ENCODE data around the gene OR51S1.
"Not testable (repeated sequence)": the region's sequence is repeated elsewhere in the genome, so short reads cannot be mapped to it uniquely, and the experiment has no call there.

Gene OR51S1

GRCh38 chr11:4848908-4849532 lies at the start of gene OR51S1:
TSS of gene OR51S1 (minus strand) at chr11:4849208. CDS start at chr11:4849208, 0 bp downstream.
- no peak within 1 kb of the TSS for H3K27ac Mint-ChIP-seq

GRCh38 chr11:4891996-4892640 lies 43.1 kb upstream of the OR51S1 start:
- H3K4me1 Mint-ChIP-seq (ENCODE audit: low read depth): no peaks in the 10 kb centered on the region
- no peak overlapping the region for H3K4me3 Mint-ChIP-seq
- H3K9me3 Mint-ChIP-seq: no peaks in the 10 kb centered on the region
- H3K36me3 Mint-ChIP-seq (ENCODE audit: low read depth): no peaks in the 10 kb centered on the region
- no peak for DNase-seq (ENCODE audit: low spot score)
- H3K27me3 Mint-ChIP-seq (ENCODE audit: low read depth): peaks cover 2% of the 10 kb centered on the region
- no peak overlapping the region for H3K27ac Mint-ChIP-seq

More at GRCh38 chr11:4848908-4849532, at the start of gene OR51S1:
- DNase-seq (ENCODE audit: low spot score): no peak
- no peaks in the 10 kb centered on the region for H3K4me1 Mint-ChIP-seq (ENCODE audit: low read depth)
- no peaks in the 10 kb centered on the region for H3K27me3 Mint-ChIP-seq (ENCODE audit: low read depth)
- H3K9me3 Mint-ChIP-seq: no peaks in the 10 kb centered on the region
- no peak within 1 kb of the TSS for H3K4me3 Mint-ChIP-seq
- H3K36me3 Mint-ChIP-seq (ENCODE audit: low read depth): no peaks in the 10 kb centered on the region

- Mint-ChIP-seq H3K27me3 (ENCODE audit: low read depth) (no peaks in the 10 kb centered on the region), H3K4me3 (no peak overlapping the region), H3K4me1 (ENCODE audit: low read depth) (no peaks in the 10 kb centered on the region), H3K9me3 (no peaks in the 10 kb centered on the region), H3K27ac (no peak overlapping the region), H3K36me3 (ENCODE audit: low read depth) (no peaks in the 10 kb centered on the region)
- DNase-seq (ENCODE audit: low spot score): no peak
These were observed 41.3 kb upstream of the OR51S1 start for GRCh38 chr11:4890279-4890678.

- H3K27ac Mint-ChIP-seq: no peak overlapping the region
- H3K9me3 Mint-ChIP-seq: no peaks in the 10 kb centered on the region
- no peaks in the 10 kb centered on the region for H3K4me1 Mint-ChIP-seq (ENCODE audit: low read depth)
- no peaks in the 10 kb centered on the region for H3K36me3 Mint-ChIP-seq (ENCODE audit: low read depth)
- no peak for DNase-seq (ENCODE audit: low spot score)
- H3K27me3 Mint-ChIP-seq (ENCODE audit: low read depth): no peaks in the 10 kb centered on the region
- no peak overlapping the region for H3K4me3 Mint-ChIP-seq
These were observed 38.6 kb upstream of the OR51S1 start for GRCh38 chr11:4887591-4887990.

GRCh38 chr11:4886186-4886585 lies 37.2 kb upstream of the OR51S1 start:
- H3K36me3 Mint-ChIP-seq (ENCODE audit: low read depth): no peaks in the 10 kb centered on the region
- H3K9me3 Mint-ChIP-seq: no peaks in the 10 kb centered on the region
- no peak overlapping the region for H3K4me3 Mint-ChIP-seq
- no peaks in the 10 kb centered on the region for H3K27me3 Mint-ChIP-seq (ENCODE audit: low read depth)
- H3K4me1 Mint-ChIP-seq (ENCODE audit: low read depth): no peaks in the 10 kb centered on the region
- H3K27ac Mint-ChIP-seq: no peak overlapping the region
- DNase-seq (ENCODE audit: low spot score): no peak

- no peak overlapping the region for H3K4me3 Mint-ChIP-seq
- no peaks in the 10 kb centered on the region for H3K9me3 Mint-ChIP-seq
These were observed 35.4 kb upstream of the OR51S1 start for GRCh38 chr11:4884361-4884760.

GRCh38 chr11:4882543-4882942 lies 33.5 kb upstream of the OR51S1 start:
- no peak for DNase-seq (ENCODE audit: low spot score)
- H3K27me3 Mint-ChIP-seq (ENCODE audit: low read depth): no peaks in the 10 kb centered on the region
- H3K36me3 Mint-ChIP-seq (ENCODE audit: low read depth): no peaks in the 10 kb centered on the region
- no peak overlapping the region for H3K27ac Mint-ChIP-seq
- H3K4me3 Mint-ChIP-seq: no peak overlapping the region
- no peaks in the 10 kb centered on the region for H3K9me3 Mint-ChIP-seq
- H3K4me1 Mint-ChIP-seq (ENCODE audit: low read depth): no peaks in the 10 kb centered on the region

More at GRCh38 chr11:4884361-4884760, 35.4 kb upstream of the OR51S1 start:
- no peaks in the 10 kb centered on the region for H3K36me3 Mint-ChIP-seq (ENCODE audit: low read depth)
- no peaks in the 10 kb centered on the region for H3K4me1 Mint-ChIP-seq (ENCODE audit: low read depth)
- DNase-seq (ENCODE audit: low spot score): no peak
- no peak overlapping the region for H3K27ac Mint-ChIP-seq
- H3K27me3 Mint-ChIP-seq (ENCODE audit: low read depth): no peaks in the 10 kb centered on the region

- no peak within 1 kb of the TSS for H3K4me3 Mint-ChIP-seq
- H3K36me3 Mint-ChIP-seq (ENCODE audit: low read depth): no peaks in the 10 kb centered on the region
- no peaks in the 10 kb centered on the region for H3K27me3 Mint-ChIP-seq (ENCODE audit: low read depth)
- H3K9me3 Mint-ChIP-seq: no peaks in the 10 kb centered on the region
- DNase-seq (ENCODE audit: low spot score): no peak
- no peak within 1 kb of the TSS for H3K27ac Mint-ChIP-seq
- no peaks in the 10 kb centered on the region for H3K4me1 Mint-ChIP-seq (ENCODE audit: low read depth)
These were observed 33.0 kb upstream of the OR51S1 start, which contains the start of gene OR51T1 for GRCh38 chr11:4881860-4882500. TSS of gene OR51T1 (plus strand) at chr11:4881900. CDS start at chr11:4881900, 0 bp downstream.

- Mint-ChIP-seq H3K27ac (no peak overlapping the region), H3K9me3 (no peaks in the 10 kb centered on the region), H3K4me3 (no peak overlapping the region), H3K4me1 (ENCODE audit: low read depth) (no peaks in the 10 kb centered on the region), H3K36me3 (ENCODE audit: low read depth) (no peaks in the 10 kb centered on the region), H3K27me3 (ENCODE audit: low read depth) (no peaks in the 10 kb centered on the region)
- no peak for DNase-seq (ENCODE audit: low spot score)
These were observed 32.2 kb upstream of the OR51S1 start for GRCh38 chr11:4881188-4881587.

- H3K27me3 Mint-ChIP-seq (ENCODE audit: low read depth): no peaks in the 10 kb centered on the region
- no peak overlapping the region for H3K4me3 Mint-ChIP-seq
- no peaks in the 10 kb centered on the region for H3K9me3 Mint-ChIP-seq
- H3K27ac Mint-ChIP-seq: no peak overlapping the region
- no peaks in the 10 kb centered on the region for H3K36me3 Mint-ChIP-seq (ENCODE audit: low read depth)
- H3K4me1 Mint-ChIP-seq (ENCODE audit: low read depth): no peaks in the 10 kb centered on the region
- no peak for DNase-seq (ENCODE audit: low spot score)
These were observed 16.8 kb upstream of the OR51S1 start for GRCh38 chr11:4865855-4866254.

- H3K9me3 Mint-ChIP-seq: no peaks in the 10 kb centered on the region
- no peaks in the 10 kb centered on the region for H3K36me3 Mint-ChIP-seq (ENCODE audit: low read depth)
These were observed 14.9 kb upstream of the OR51S1 start for GRCh38 chr11:4863876-4864275.

GRCh38 chr11:4862447-4863236 lies 13.6 kb upstream of the OR51S1 start:
- DNase-seq (ENCODE audit: low spot score): no peak
- Mint-ChIP-seq H3K4me3 (no peak overlapping the region), H3K9me3 (no peaks in the 10 kb centered on the region), H3K36me3 (ENCODE audit: low read depth) (no peaks in the 10 kb centered on the region), H3K4me1 (ENCODE audit: low read depth) (no peaks in the 10 kb centered on the region), H3K27me3 (ENCODE audit: low read depth) (no peaks in the 10 kb centered on the region), H3K27ac (no peak overlapping the region)

More at GRCh38 chr11:4863876-4864275, 14.9 kb upstream of the OR51S1 start:
- Mint-ChIP-seq H3K4me3 (no peak overlapping the region), H3K27ac (no peak overlapping the region), H3K4me1 (ENCODE audit: low read depth) (no peaks in the 10 kb centered on the region), H3K27me3 (ENCODE audit: low read depth) (no peaks in the 10 kb centered on the region)
- no peak for DNase-seq (ENCODE audit: low spot score)

- DNase-seq (ENCODE audit: low spot score); H3K27me3 Mint-ChIP-seq (ENCODE audit: low read depth); H3K4me3 Mint-ChIP-seq; H3K36me3 Mint-ChIP-seq (ENCODE audit: low read depth); H3K4me1 Mint-ChIP-seq (ENCODE audit: low read depth); H3K9me3 Mint-ChIP-seq; H3K27ac Mint-ChIP-seq: not testable (repeated sequence)
These were observed 5.3 kb upstream of the OR51S1 start for GRCh38 chr11:4854286-4854685.

- no peaks in the 10 kb centered on the region for H3K27me3 Mint-ChIP-seq (ENCODE audit: low read depth)
- no peak overlapping the region for H3K4me3 Mint-ChIP-seq
- no peaks in the 10 kb centered on the region for H3K4me1 Mint-ChIP-seq (ENCODE audit: low read depth)
- no peak overlapping the region for H3K27ac Mint-ChIP-seq
- H3K36me3 Mint-ChIP-seq (ENCODE audit: low read depth): no peaks in the 10 kb centered on the region
- DNase-seq (ENCODE audit: low spot score): no peak
- H3K9me3 Mint-ChIP-seq: no peaks in the 10 kb centered on the region
These were observed 2.0 kb upstream of the OR51S1 start for GRCh38 chr11:4851033-4851432.
